Spleen (tissue), 7 donors: ENCODE measurements around the gene TXNL4A.

ENCODE experiments used
- POLR2AphosphoS5 ChIP-seq, 3 donors: sonication (generic); formaldehyde crosslinking; IDR thresholded peaks; one replicate each; pipeline ENCODE4 v1.5.1; 2017; ENCODE audit warnings: antibody characterized with exemption in 3 of 3
- TF ChIP-seq, protein P1 (sequence below), 11 experiments: fragments of 200-600 bp in 7 of 11; fragments of 450-650 bp in 4 of 11; sonication (generic) in 4 of 11; IDR thresholded peaks in 8 of 11; conservative IDR thresholded peaks in 3 of 11; 1 replicate in 7 of 11; 2 replicates in 4 of 11; pipeline versions ENCODE4 v1.4.0 to v1.8.0; 2016 to 2021; ENCODE audit warnings: antibody characterized with exemption in 11 of 11, inconsistent platforms in 4 of 11, mild to moderate bottlenecking in 1 of 11
- donor health status: DM: no; HTN: no; CAD: no; lungs with moderate emphysema.
- donor health status: DM: no; HTN: no; CAD: no.
- donor health status: DM: no; HTN: no; CAD: no.

DNA sequence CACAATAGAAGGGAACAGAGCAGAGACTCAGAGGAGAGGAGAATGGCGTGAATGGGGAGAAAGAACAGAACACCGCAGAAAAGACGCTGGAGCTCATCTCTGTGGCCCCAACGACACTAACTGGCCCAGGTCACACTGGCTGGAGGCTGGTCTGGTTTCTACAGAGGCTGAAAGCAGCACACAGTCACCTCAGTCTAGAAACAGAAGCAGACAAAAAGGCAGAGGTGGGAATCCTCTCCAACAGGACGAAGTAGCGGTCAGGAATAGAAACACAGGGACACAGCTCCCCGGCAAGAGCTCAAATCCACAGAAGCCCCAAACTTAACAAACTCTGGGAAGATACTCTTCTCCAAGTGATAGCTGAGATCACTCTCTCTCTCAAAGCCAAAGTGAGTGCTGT, 46.2 kb downstream of the TXNL4A start:
- TF ChIP-seq, protein P1, sequence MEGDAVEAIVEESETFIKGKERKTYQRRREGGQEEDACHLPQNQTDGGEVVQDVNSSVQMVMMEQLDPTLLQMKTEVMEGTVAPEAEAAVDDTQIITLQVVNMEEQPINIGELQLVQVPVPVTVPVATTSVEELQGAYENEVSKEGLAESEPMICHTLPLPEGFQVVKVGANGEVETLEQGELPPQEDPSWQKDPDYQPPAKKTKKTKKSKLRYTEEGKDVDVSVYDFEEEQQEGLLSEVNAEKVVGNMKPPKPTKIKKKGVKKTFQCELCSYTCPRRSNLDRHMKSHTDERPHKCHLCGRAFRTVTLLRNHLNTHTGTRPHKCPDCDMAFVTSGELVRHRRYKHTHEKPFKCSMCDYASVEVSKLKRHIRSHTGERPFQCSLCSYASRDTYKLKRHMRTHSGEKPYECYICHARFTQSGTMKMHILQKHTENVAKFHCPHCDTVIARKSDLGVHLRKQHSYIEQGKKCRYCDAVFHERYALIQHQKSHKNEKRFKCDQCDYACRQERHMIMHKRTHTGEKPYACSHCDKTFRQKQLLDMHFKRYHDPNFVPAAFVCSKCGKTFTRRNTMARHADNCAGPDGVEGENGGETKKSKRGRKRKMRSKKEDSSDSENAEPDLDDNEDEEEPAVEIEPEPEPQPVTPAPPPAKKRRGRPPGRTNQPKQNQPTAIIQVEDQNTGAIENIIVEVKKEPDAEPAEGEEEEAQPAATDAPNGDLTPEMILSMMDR (IDR thresholded peaks at IDR 0.05 in 8 of 11, conservative IDR thresholded peaks at IDR 0.05 in 3 of 11) = no peak
- no peak for TF ChIP-seq POLR2AphosphoS5 (IDR thresholded peaks at IDR 0.05)
